HG02571 (cell line): Measurements from ENCODE around the gene TLR1.
A peak's percentile ranks its signal among the peaks of the same experiment; 100 is the strongest.

Source experiments
- ATAC-seq: cut with Tn5 transposase; IDR thresholded peaks from one replicate; pipeline ENCODE4 v1.9.1; 2021; ENCODE audit warnings: mild to moderate bottlenecking, moderate library complexity; ENCODE audit not compliant: unreplicated experiment

TLR1 gene, protein sequence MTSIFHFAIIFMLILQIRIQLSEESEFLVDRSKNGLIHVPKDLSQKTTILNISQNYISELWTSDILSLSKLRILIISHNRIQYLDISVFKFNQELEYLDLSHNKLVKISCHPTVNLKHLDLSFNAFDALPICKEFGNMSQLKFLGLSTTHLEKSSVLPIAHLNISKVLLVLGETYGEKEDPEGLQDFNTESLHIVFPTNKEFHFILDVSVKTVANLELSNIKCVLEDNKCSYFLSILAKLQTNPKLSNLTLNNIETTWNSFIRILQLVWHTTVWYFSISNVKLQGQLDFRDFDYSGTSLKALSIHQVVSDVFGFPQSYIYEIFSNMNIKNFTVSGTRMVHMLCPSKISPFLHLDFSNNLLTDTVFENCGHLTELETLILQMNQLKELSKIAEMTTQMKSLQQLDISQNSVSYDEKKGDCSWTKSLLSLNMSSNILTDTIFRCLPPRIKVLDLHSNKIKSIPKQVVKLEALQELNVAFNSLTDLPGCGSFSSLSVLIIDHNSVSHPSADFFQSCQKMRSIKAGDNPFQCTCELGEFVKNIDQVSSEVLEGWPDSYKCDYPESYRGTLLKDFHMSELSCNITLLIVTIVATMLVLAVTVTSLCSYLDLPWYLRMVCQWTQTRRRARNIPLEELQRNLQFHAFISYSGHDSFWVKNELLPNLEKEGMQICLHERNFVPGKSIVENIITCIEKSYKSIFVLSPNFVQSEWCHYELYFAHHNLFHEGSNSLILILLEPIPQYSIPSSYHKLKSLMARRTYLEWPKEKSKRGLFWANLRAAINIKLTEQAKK

DNA sequence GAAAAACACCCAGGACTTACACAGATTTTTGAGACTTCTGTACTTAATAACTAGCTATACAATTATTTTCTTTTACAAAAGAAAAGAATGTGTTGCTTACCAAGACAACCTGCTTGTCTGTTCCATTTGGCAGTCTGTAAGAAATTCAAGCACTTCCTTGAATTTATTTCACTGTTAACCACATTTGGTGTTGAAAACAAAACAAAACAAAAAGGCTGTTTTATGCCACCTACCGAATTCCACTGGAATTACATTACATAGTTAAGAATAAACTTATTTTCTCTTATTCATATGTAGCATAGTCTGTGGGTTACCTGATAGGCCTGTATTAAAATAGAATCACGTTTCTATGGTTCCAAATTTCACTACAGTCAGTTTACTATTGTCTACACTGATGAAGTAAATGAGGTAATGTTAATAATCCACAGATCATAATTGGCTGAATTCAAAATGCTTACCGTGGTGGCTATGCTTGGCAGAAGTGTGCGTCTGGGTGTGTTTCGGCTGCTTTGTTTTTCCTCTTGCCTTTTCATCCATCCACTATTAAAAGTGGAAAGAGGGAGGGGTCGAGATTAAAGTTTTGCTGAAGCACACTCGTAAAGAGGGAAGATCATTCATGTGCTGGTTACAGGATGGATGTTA, at the start of gene TLR1:
Gene TLR1, minus strand, starts transcription at position 138 of the 642 bp plus-strand sequence. CDS start 5,960 bp downstream, outside the sequence.
- no peak for ATAC-seq

DNA sequence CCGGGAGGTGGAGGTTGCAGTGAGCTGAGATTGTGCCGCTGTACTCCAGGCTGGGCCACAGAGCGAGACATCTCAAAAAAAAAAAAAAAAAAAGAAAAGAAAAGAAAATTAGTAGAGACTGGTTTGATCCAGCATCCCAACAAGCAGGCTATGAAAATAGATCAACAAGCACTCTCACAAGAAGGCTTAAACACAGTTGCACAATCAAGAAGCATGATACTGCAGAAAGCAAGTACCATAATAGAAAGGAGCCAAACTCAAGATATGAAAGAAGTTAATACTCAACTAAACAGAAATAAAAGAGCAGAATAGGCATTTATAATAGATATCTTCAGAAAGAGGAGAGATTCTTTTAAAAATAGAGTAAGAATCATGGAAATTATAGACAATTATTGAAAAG, 41.4 kb upstream of the TLR1 start:
- no peak for ATAC-seq

DNA sequence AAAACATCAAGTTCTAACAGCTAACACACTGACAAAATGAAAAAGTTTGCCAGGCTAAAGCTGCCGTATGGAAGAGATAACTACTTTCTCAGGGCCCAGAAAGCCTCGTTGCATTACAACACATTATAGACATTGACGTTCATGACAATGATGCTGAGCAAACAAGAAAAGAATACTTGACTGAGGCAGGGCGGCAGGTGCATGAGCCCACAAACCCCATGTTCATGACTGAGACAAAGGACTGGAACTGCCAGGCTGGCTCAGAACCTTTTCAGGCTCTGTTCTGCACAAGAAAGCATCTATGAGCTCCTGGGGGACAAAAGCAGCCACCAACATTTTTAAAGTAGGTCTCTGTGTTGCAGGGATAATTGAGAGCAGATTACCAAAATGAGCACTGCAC, 38.4 kb upstream of the TLR1 start:
- no peak for ATAC-seq

DNA sequence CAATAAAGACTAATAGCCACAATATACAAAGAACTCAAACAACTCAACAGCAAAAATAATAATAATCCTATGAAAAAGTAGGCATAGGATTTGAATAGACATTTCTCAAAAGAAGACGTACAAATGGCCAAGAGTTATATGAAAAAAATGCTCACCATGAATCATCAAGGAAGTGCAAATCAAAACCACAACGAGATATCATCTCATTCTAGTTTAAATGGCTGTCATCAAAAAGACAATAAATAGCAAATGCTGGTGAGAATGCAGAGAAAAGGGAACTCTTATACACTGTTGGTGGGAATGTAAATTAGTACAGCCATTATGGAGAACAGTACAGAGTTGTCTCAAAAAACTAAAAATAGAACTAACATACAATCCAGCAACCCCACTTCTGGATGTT, 33.3 kb upstream of the TLR1 start:
- no peak for ATAC-seq

DNA sequence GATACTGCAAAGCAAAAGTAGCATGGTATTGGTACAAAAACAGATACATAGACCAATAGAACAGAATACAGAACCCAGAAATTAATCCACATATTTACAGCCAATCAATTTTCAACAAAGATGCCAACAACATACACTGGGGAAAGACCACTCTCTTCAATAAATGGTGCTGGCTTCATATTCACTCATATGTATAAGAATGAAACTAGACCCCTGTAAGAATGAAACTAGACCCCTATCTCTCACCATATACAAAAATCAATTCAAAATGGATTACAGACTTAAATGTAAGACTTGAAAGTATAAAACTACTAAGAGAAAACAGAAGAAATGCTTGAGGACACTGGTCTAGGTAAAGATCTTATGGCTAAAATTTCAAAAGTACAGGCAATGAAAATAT, 32.7 kb upstream of the TLR1 start:
- ATAC-seq = no peak

DNA sequence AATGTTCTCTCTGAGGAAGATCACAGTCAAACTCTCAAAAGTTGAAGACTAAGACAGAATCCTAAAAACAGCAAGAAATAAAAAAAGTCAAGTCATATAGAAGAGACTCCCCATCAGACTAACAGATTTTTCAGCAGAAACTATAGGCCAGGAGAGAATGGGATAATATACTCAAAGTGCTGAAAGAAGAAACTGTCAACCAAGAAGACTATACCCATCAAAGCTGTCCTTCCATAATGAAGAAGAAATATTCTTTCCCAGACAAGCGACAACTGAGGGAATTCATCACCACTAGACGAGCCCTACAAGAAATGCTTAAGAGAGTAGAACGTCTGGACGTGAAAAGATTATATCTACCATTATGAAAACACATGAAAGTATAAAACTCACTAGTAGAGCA, 30.0 kb upstream of the TLR1 start:
- ATAC-seq = no peak

DNA sequence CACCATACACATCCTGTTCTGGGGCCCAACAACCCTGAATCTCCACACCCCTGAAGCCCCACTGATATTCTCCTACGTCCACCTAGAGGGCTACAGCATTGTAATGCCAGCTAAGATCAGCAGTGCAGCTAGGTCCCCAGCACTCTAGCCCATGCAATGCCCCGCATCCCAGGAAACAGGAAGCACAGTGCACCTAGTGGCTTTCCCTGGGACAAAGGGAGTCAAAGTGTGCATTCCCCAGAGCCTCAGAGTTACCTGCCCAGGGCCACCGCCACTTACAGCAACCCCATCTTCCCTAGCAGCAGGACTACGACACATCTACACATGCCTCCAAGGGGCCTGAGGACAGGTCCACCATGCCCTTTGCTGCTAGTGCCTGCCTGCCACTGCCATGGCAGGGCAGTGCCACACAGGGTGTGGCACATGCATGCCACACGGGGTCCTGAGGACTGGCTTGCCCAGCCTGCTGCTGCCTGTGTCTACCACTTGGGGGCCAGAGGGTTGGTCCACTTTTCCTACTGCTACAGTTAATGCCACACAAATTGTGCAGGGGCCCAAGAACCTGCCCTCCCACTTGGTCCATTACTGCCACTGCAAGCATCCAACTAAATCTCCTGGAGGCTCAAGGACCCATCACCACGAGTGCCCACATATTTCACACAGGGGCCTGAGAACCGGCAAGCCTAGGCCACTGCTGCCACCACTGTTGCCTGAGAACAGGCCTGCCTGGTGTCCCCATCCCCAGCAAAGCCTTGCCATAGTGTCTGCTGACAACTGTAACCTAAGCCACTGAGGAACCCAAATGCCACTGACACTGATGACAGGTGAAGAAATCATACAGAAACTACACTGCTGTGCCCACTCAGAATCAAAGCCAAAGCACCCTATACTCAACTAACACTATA, 28.3 kb upstream of the TLR1 start:
- no peak for ATAC-seq

DNA sequence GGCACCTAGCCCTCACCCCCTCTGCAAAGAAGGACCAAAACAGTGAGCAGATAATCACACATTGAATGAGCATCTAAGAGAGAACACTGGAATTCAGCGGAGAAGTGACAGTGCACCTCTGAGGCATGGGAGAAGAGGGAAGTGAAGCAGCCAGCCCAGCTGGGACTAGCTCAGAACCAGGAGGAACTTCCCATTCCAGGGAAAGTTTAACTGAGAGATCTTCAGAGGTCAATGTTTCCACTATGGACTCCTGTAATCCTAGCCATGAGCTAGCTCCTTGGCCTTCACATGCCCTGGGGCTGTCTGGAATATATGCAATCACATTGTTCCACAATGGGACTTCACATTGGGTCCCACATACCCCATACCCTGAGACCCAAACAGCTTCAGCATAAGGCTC, 27.6 kb upstream of the TLR1 start:
- ATAC-seq = no peak

DNA sequence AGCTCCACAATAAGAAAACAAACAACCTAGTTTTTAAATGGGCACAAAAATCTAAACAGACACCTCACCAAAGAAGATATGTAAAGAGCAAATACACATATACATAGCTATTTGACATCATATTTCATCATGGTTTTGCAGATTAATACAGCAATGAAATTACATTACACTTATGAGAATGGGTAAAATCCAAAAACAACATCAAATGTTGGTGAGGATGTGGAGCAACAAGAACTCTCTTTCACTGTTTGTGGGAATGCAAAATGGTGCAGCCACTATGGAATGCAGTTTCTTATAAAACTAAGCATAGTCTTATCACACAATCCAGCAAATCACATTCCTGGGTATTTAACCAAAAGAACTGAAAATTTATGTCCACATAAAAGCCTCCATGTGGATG, 27.1 kb upstream of the TLR1 start:
- no peak for ATAC-seq

DNA sequence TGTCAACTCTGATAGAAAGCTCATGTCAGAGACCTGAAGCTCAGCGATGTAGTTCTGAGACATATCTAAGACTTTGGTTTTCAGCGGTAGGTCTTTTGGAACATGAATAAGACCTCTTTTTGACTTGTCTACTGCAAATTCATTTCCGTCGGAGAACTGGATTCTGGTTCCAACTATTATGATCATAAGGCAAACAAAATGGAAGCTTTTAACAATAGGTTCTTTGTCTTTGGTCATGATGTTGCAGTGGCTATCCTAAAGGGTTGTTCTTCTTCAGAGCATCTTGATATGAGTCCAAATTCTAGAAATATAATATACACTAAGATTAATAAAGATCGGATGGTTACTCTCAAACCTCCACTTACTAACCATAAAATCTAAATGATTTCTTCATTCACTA, 24.6 kb upstream of the TLR1 start:
- ATAC-seq = no peak

DNA sequence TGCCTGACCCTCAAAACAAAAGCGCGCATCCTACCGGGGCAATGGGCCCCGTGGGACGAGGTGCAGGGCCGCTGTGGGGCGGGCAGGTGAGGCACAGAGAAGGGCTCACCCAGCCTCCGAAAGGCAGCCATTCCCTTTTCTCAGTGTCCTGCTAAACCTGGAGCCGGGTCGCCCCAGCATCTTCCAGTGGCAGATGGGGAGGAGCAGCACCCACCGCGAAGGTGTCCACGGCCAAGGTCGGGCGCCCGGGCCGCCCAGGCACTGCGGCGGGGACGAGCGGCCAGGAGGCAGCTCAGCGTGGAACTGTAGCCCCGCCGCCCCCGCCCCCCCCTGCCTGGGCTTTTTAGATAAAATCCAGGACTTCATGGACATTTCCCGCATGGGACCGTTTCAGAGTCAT, 19.2 kb upstream of the TLR1 start:
- ATAC-seq = no peak

DNA sequence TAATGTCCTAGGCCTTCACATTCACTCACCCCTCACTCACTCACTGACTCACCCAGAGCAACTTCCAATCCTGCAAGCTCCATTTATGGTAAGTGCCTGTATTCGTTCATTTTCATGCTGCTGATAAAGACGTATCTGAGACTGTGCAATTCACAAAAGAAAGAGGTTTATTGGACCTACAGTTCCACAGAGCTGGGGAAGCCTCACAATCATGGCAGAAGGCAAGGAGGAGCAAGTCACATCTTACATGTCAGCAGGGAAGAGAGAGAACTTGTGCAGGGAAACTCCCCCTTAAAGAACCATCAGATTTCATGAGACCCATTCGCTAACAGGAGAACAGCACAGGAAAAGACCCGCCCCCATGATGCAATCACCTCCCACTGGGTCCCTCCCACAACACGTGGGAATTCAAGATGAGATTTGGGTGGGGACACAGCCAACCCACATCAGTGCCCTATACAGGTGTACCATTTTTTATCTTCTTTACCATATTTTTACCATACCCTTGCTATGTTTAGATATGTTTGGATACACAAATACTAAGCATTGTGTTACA, 18.2 kb upstream of the TLR1 start:
- ATAC-seq = no peak

DNA sequence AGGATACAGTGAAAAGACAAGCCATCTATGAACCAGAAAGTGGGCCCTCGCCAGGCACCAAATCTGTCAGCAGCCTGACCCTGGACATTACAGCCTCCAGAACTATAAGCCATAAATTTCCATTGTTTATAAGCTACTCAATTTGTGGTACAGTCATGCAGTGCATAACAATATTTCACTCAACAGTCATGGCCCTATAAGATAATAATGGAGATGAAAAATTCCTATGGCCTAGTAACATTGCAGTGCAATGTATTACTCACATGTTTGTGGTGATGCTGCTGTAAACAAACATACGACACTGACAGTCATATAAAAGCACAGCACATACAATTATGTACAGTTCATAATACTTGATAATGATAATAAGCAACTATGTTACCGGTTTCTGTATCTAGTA, 17.1 kb upstream of the TLR1 start:
- no peak for ATAC-seq

DNA sequence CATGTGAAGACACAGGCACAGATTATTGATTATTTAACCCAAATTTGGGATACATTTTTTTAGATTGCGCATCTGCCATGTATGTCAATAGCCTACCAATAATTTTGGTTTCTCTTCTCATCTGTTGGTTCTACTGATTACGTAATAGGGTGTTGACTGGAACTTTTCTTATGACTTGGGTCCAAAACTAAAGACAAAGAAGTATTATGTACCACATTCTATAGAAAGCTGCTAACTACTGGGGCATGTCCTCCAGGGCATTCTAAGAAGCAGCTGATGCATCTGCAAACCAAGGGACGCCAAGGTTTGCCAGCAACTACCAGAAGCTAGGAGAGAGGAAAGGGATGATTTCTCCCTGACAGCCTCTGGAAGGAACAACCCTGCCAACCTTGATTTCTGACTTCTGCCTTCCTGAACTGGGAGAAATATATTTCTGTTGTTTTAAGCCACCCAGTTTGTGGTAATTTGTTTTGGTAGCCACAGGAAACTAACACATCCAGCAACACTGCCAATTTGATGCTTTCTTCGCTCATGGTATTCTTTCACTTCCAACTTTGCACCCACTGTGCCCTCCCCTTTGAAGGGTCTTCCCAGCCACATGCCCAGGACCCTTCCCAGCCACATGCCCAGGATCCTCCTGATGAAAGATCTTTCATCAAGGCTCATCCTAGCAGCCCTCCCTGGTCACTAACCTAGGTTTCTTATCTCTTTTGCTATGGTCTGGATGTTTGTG, 15.9 kb upstream of the TLR1 start:
- no peak for ATAC-seq

DNA sequence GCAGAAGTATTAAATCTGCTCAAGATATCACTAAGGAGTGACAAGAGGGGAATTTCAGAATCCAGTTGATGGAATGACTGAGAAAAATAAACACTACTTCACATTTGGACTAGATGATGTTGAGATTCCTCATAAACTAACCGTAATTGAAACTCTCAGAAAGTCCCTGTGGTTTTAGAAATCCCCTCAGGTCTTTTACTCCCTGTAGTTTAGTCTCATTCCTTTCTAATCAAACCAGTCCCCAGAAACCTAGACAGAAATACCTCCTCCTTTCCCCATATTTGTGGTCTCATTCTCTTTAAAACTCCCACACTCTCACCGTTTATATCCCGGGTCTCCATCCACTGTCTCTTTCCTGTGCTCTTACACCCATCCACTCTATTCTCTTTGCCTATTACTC, 15.0 kb upstream of the TLR1 start:
- ATAC-seq = no peak

DNA sequence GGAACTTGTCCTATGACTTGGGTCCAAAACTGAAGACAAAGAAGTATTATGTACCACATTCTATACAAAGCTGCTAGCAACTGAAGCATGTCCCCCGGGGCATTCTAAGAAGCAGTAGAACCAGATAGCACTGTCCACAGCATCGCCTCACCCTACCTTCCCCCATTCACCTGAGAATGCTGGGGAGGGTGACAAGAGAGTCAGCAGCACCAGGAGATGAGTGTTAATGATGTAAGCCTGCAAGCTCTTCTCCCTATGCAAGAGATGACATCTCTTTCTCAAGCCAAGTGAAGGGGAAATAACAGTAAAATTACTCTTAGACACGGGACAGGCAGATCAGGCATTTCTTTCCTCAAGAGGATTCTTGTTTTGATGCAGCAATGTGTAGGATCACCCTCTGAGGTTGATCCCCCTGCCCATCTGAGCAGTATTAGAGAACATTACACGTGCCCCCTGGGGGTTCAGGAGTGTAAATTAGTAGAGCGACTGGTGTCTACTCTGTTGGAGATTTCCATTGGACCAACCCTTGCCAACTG, 13.9 kb upstream of the TLR1 start:
- peak; percentile 48 for ATAC-seq

DNA sequence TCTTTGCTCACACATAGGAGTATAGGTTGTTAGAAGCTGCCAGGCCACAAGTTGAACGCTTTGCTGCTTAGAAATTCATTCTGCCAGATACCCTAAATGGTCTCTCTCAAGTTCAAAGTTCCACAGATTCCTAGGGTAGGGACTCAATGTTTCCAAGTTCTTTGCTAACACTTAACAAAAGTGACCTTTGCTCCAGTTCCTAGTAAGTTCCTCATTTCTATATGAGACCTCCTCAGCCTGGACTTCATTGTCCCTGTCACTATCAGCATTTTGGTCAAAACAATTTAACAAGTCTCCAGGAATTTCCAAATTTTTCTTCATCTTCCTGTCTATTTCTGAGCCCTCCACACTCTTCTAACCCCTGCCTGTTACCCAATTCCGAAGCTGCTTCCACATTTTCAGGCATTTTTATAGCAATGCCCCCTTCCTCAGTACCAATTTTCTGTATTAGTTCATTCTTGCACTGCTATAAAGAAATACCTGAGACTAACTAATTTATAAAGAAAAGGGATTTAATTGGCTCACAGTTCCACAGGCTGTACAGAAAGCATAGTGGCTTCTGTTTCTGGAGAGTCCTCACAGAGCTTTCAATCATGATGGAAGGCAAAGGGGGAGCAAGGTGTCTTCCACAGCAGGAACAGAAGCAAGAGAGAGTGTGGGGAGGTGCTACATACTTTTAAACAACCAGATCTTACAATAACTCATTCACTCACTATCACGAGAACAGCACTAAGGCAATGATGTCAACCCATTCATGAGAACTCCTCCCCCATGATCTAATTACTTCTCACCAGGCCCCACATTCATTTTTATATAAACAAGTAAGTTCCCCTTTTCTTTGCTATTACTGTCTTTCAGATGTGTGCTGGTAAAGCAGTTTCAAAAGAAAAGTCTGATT, 11.5 kb upstream of the TLR1 start:
- ATAC-seq = no peak

DNA sequence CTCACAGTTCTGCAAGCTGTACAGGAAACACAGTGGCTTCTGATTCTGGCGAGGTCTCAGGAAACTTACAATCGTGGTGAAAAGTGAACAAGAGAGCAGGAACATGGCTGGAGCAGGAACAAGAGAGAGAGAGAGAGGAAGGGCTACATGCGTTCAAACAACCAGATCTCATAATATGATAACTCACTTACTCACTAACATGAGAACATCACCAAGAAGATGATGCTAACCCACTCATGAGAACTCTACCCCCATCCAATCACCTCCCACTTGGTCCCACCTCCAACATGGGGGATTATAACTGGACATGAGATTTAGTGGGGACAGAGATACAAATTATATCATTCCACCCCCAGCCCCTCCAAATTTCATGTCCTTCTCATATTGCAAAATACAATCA, 9.8 kb upstream of the TLR1 start:
- no peak for ATAC-seq

DNA sequence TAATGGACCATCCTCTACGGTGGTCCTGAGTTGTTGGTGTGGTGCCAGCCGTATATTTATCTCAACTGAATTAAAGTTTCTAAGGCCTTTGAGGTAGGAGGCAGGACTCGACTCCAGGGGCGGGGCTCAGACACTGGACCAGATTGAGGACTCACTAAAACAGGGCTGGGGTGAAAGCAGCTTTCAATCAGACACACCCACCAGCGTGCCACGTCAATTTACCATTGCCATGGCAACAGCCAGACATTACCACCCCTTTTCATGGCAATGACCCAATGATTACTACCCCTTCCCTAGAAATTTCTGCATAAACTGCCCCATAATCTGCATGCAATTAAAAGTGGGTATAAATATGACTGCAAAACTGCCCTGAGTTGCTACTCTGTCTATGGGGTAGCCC, 6.7 kb upstream of the TLR1 start:
- no peak for ATAC-seq
